HepG2 (cell line): ENCODE results near the gene POP7. TPM values are rescaled to one million over a fixed set of nuclear protein-coding genes. Genes with fewer than 3 reads are reported as not detected.

ENCODE experiments used
- EED ChIP-seq: sonication (generic); formaldehyde crosslinking; IDR thresholded peaks from 2 replicates; pipeline ENCODE4 v1.5.0; 2020; ENCODE audit warnings: mild to moderate bottlenecking, missing genetic modification reagents
- FOSL1 ChIP-seq: sonication (generic); formaldehyde crosslinking; IDR thresholded peaks from 2 replicates; pipeline ENCODE4 v1.9.0; 2021; ENCODE audit warnings: missing genetic modification reagents, borderline replicate concordance
- FOXO4 ChIP-seq: sonication (generic); formaldehyde crosslinking; conservative IDR thresholded peaks from 2 replicates; pipeline ENCODE4 v1.8.1; 2023; ENCODE audit warnings: missing genetic modification reagents
- HES4 ChIP-seq: sonication (generic); formaldehyde crosslinking; IDR thresholded peaks from 2 replicates; pipeline ENCODE4 v1.9.0; 2021; ENCODE audit warnings: mild to moderate bottlenecking, missing genetic modification reagents, borderline replicate concordance
- NFIC ChIP-seq: IDR thresholded peaks from 2 replicates; pipeline ENCODE4 v1.6.1; 2012; ENCODE audit warnings: mild to moderate bottlenecking, low read length, inconsistent platforms
- WIZ ChIP-seq: sonication (generic); formaldehyde crosslinking; IDR thresholded peaks from 2 replicates; pipeline ENCODE4 v1.5.1; 2020; ENCODE audit warnings: mild to moderate bottlenecking, missing genetic modification reagents
- ZBTB46 ChIP-seq: sonication (generic); formaldehyde crosslinking; IDR thresholded peaks from 2 replicates; pipeline ENCODE4 v1.4.0; 2020; ENCODE audit warnings: mild to moderate bottlenecking, missing genetic modification reagents, borderline replicate concordance
- ZNF780A ChIP-seq: sonication (generic); formaldehyde crosslinking; IDR thresholded peaks from 2 replicates; pipeline ENCODE4 v1.8.0; 2022; ENCODE audit warnings: mild to moderate bottlenecking, missing genetic modification reagents, moderate library complexity
- polyA plus RNA-seq, 8 experiments: library from polyadenylated mRNA; depleted of rRNA in 3 of 8; stranded (reverse) in 7 of 8; unstranded in 1 of 8; fragments of >200 nt; fragmentation: Illumina TruSeq in 4 of 8; extraction: Trizol in 4 of 8; gene quantifications; 2 replicates each; pipeline versions ENCODE4 v1.2.1 to v1.2.3, GENCODE V29; 2011 to 2016; ENCODE audit warnings: low read depth in 4 of 8, missing spikeins in 1 of 8, mixed read lengths in 1 of 8; ENCODE audit not compliant: insufficient read depth in 1 of 8
- total RNA-seq, 5 experiments: library from RNA; depleted of rRNA; stranded (reverse); fragments of >200 nt; fragmentation: Illumina TruSeq; extraction: Trizol; gene quantifications; 2 replicates each; pipeline ENCODE4 v1.2.3, GENCODE V29; 2016; ENCODE audit warnings: low read depth in 1 of 5
- TF ChIP-seq, protein P1 (sequence below), 2 experiments: IDR thresholded peaks; 2 replicates each; pipeline ENCODE4 v1.6.1; 2011 to 2012; ENCODE audit warnings: low read length in 2 of 2, borderline replicate concordance in 1 of 2, low read depth in 1 of 2, mild to moderate bottlenecking in 1 of 2, moderate library complexity in 1 of 2

The POP7 gene
- total and polyA plus RNA-seq, 2 of the 13 experiments (the other 11 are each of a cell fraction or from before 2014, with no cell fraction given): 63.9 to 91.1 TPM

- TF ChIP-seq ZBTB46 (no peak), FOXO4 (no peak), HES4 (CRISPR knock-in tag) (no peak), FOSL1 (no peak), WIZ (CRISPR knock-in tag) (no peak), NFIC (no peak), EED (CRISPR knock-in tag) (no peak), ZNF780A (CRISPR knock-in tag) (no peak)
- TF ChIP-seq, protein P1, sequence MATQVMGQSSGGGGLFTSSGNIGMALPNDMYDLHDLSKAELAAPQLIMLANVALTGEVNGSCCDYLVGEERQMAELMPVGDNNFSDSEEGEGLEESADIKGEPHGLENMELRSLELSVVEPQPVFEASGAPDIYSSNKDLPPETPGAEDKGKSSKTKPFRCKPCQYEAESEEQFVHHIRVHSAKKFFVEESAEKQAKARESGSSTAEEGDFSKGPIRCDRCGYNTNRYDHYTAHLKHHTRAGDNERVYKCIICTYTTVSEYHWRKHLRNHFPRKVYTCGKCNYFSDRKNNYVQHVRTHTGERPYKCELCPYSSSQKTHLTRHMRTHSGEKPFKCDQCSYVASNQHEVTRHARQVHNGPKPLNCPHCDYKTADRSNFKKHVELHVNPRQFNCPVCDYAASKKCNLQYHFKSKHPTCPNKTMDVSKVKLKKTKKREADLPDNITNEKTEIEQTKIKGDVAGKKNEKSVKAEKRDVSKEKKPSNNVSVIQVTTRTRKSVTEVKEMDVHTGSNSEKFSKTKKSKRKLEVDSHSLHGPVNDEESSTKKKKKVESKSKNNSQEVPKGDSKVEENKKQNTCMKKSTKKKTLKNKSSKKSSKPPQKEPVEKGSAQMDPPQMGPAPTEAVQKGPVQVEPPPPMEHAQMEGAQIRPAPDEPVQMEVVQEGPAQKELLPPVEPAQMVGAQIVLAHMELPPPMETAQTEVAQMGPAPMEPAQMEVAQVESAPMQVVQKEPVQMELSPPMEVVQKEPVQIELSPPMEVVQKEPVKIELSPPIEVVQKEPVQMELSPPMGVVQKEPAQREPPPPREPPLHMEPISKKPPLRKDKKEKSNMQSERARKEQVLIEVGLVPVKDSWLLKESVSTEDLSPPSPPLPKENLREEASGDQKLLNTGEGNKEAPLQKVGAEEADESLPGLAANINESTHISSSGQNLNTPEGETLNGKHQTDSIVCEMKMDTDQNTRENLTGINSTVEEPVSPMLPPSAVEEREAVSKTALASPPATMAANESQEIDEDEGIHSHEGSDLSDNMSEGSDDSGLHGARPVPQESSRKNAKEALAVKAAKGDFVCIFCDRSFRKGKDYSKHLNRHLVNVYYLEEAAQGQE (IDR thresholded peaks at IDR 0.05; ENCODE audit: borderline replicate concordance in 1 of 2, low read depth in 1 of 2, low read length in 2 of 2): no peak
These were observed 38.7 kb downstream of the POP7 start (continued) for GRCh38 chr7:100744605-100745004.
